T-cell (primary cell): Measurements from ENCODE around the gene SDK1. TPM values are rescaled to one million over a fixed set of nuclear protein-coding genes. Genes with fewer than 3 reads are reported as not detected.

Source experiments
- ATAC-seq, 4 experiments: fragments of 200-7000 bp in 3 of 4; fragments of 150-1000 bp in 1 of 4; cut with Tn5 transposase; replicated peaks in 1 of 4; 1 replicate in 3 of 4; 2 replicates in 1 of 4; pipeline ENCODE4 v1.10.0; 2021; ENCODE audit warnings: moderate library complexity in 3 of 4, mild to moderate bottlenecking in 2 of 4, moderate number of reproducible peaks in 1 of 4
- CTCF ChIA-PET, 2 donors: fragments of 300-600 bp; sonication (Branson Sonifier 250); formaldehyde crosslinking; loops; one replicate each; lab custom pipeline; 2022; ENCODE audit warnings: antibody characterized with exemption in 2 of 2; lab: Charles Lee
- POLR2A ChIA-PET, 2 donors: fragments of 300-600 bp; sonication (Branson Sonifier 250); formaldehyde crosslinking; loops; one replicate each; lab custom pipeline; 2022; ENCODE audit warnings: antibody characterized with exemption in 2 of 2; lab: Charles Lee
- DNase-seq, 35 experiments: peaks; one replicate each; pipeline versions ENCODE4 v3.0.0 to v3.0.0-alpha.2; 2013 to 2023
- H3K27ac ChIP-seq: one replicate; pipeline ENCODE4 v1.5.1; 2013; ENCODE audit warnings: low read length
- H3K27me3 ChIP-seq, 2 experiments: replicated peaks in 1 of 2; 1 replicate in 1 of 2; 2 replicates in 1 of 2; pipeline versions ENCODE4 v1.6.1 to v1.7.0; 2013; ENCODE audit warnings: low read length in 1 of 2, mixed read lengths in 1 of 2; ENCODE audit not compliant: control insufficient read depth in 2 of 2, insufficient read depth in 2 of 2; ENCODE audit errors: extremely low read depth in 1 of 2
- H3K36me3 ChIP-seq, 2 donors: 1 replicate in 1 of 2; 2 replicates in 1 of 2; pipeline versions ENCODE4 v1.6.1 to v1.7.0; 2013; ENCODE audit warnings: low read length in 1 of 2; ENCODE audit not compliant: control insufficient read depth in 2 of 2, insufficient read depth in 1 of 2; ENCODE audit errors: extremely low read depth in 1 of 2
- H3K4me1 ChIP-seq, 2 experiments: 1 replicate in 1 of 2; 2 replicates in 1 of 2; pipeline versions ENCODE4 v1.6.1 to v1.7.0; 2013; ENCODE audit warnings: low read length in 2 of 2, mixed read lengths in 1 of 2; ENCODE audit not compliant: insufficient read depth in 2 of 2, control insufficient read depth in 1 of 2; ENCODE audit errors: extremely low read depth in 1 of 2
- H3K4me3 ChIP-seq, 2 donors: 1 replicate in 1 of 2; 2 replicates in 1 of 2; pipeline versions ENCODE4 v1.5.1 to v1.7.0; 2013; ENCODE audit warnings: mild to moderate bottlenecking in 2 of 2, low read length in 1 of 2, moderate library complexity in 1 of 2; ENCODE audit not compliant: control insufficient read depth in 1 of 2; ENCODE audit errors: extremely low read depth in 1 of 2
- H3K9me3 ChIP-seq: 2 replicates; pipeline ENCODE4 v1.7.0; 2013
- H3K27ac Mint-ChIP-seq, 2 donors: one replicate each; pipeline ENCODE4 v1.8.0; 2020 to 2021; ENCODE audit warnings: mild to moderate bottlenecking in 2 of 2, mixed read lengths in 2 of 2
- H3K27me3 Mint-ChIP-seq, 2 donors: one replicate each; pipeline ENCODE4 v1.8.0; 2021 to 2022; ENCODE audit warnings: mixed read lengths in 2 of 2
- H3K36me3 Mint-ChIP-seq: one replicate; pipeline ENCODE4 v1.8.0; 2021; ENCODE audit warnings: mixed read lengths
- H3K4me1 Mint-ChIP-seq, 3 donors: one replicate each; pipeline ENCODE4 v1.8.0; 2020 to 2022; ENCODE audit warnings: mixed read lengths in 3 of 3, mild to moderate bottlenecking in 1 of 3
- H3K4me3 Mint-ChIP-seq, 3 donors: one replicate each; pipeline ENCODE4 v1.8.0; 2020 to 2022; ENCODE audit warnings: mild to moderate bottlenecking in 3 of 3, mixed read lengths in 3 of 3, moderate library complexity in 3 of 3
- H3K9me3 Mint-ChIP-seq, 3 donors: one replicate each; pipeline ENCODE4 v1.8.0; 2020 to 2022; ENCODE audit warnings: mixed read lengths in 3 of 3
- WGBS: methylation state at CpG from one replicate; pipeline ENCODE4 v1.1.5; 2013; ENCODE audit warnings: missing lambda C conversion rate; ENCODE audit not compliant: insufficient coverage; 5-methylcytosine and 5-hydroxymethylcytosine counted together
- total RNA-seq, 35 experiments: library from RNA in 6 of 35; stranded (reverse) in 6 of 35; fragments of 120-200 nt in 1 of 35; gene quantifications; one replicate each; pipeline versions ENCODE4 v1.2.1 to v1.2.4 and lab custom pipeline; 2013 to 2026

Gene SDK1
- total RNA-seq, 5 donors from 2014 or later (not counting 1 experiment from before 2014, with no cell fraction given): 0.47 to 1.7 (median 0.63) TPM

DNA sequence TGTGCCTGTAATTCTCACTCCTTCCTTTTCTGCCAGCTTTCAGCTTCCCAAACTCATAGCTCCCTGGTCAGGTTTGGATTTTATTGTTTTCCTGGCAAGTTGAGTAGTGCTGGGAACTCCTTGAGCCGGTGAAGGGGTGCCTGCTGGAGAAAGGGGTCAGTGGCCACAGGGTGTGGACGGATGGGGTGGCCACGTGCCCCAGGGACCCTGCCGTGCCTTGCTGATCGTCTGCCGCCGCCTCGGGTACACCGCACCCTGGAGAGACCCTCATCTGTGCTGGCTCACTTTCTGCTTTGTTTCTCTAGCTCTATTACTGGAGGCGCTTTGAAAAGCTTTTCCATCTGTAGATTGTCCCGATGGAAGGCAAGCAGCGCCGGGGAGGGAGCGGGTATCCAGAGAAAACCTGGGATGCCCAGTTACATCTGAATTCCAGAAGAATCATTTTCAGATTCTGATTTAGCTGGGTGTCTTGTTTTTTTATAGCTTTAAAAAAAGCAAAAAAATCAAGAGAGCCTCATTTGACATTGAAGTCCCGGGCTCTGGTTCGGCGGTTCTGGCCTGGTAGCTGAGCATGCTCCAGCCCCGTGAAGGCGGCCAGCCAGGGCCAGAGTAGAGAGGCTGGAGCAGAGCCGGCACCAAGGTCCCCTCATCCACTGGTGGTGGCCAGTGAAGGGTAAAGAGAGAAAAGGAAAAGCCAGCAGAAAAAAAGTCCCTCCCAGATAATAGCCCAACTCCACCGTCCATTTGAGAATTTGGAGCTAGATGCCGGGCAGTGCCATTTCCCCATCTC lies 870.1 kb downstream of the SDK1 start:
- H3K4me3 ChIP-seq: no peak overlapping the region
- ChIA-PET CTCF (no interaction called here), POLR2A (no interaction called here)
- Mint-ChIP-seq H3K27ac (no peak overlapping the region), H3K27me3 (no peaks in the 10 kb centered on the region), H3K36me3 (no peaks in the 10 kb centered on the region), H3K4me3 (no peak overlapping the region), H3K4me1 (no peaks in the 10 kb centered on the region), H3K9me3 (no peaks in the 10 kb centered on the region)
- ATAC-seq (no peak), DNase-seq (no peak)
- no peaks in the 10 kb centered on the region for H3K4me1 ChIP-seq
- WGBS: 87% methylated on average over 19 of the region's 22 CpGs
- no peaks in the 10 kb centered on the region for H3K36me3 ChIP-seq
- H3K9me3 ChIP-seq: no peaks in the 10 kb centered on the region
- peaks cover 0 to 2% of the 10 kb centered on the region in 2 experiments for H3K27me3 ChIP-seq
- H3K27ac ChIP-seq: no peak overlapping the region

DNA sequence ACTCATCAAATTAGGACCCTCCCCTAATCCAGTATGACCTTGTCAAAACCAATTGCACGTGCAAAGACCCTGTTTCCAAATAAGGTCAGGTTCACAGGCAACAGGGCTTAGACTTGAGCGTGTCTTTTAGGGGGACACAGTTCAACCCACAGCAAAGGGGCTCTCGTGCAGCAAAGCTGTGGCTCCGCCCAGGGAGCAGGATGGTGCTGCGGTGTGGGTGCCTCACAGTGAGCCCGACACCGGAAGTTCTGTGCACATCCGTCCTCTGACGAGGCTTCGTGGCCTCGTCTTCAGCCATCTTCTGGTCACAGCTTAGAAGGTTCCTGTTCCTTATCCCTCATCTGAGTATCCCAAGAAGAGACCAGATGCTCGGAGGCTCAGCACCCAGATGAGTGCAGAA lies 871.8 kb downstream of the SDK1 start:
- Mint-ChIP-seq H3K27me3 (no peaks in the 10 kb centered on the region), H3K4me3 (no peak overlapping the region), H3K4me1 (no peaks in the 10 kb centered on the region), H3K36me3 (no peaks in the 10 kb centered on the region), H3K9me3 (no peaks in the 10 kb centered on the region), H3K27ac (no peak overlapping the region)
- Histone ChIP-seq H3K36me3 (no peaks in the 10 kb centered on the region), H3K4me3 (no peak overlapping the region), H3K9me3 (no peaks in the 10 kb centered on the region), H3K27me3 (peaks cover 0 to 2% of the 10 kb centered on the region in 2 experiments), H3K4me1 (no peaks in the 10 kb centered on the region), H3K27ac (no peak overlapping the region)
- DNase-seq: no peak
- CTCF ChIA-PET: no interaction called here
- ATAC-seq: no peak
- 86% methylated on average over 12 of the region's 12 CpGs for WGBS
- POLR2A ChIA-PET: no interaction called here

DNA sequence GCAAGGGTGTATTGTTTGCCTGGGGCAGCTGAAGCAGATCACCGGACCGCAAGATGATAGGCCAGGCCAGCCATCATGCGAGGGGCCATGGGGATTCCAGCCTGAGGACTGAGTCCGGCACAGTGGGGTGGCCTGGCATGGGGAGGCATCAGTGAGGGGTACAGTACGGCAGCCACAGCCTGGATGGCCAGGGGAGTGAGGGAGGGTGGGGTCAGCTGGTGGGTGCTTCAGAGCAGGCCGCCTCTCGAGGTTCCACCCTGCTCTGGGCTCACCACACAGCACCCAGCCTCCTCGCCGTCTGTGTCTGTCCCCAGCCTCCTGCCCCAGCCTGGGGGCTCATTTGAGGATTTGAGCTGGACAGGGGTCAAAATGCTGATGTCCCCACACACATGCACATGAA lies 872.6 kb downstream of the SDK1 start:
- no peak overlapping the region for H3K4me3 ChIP-seq
- DNase-seq (no peak), ATAC-seq (no peak)
- ChIA-PET CTCF (no interaction called here), POLR2A (no interaction called here)
- no peaks in the 10 kb centered on the region for H3K27me3 ChIP-seq
- no peaks in the 10 kb centered on the region for H3K36me3 ChIP-seq
- Mint-ChIP-seq H3K27me3 (no peaks in the 10 kb centered on the region), H3K9me3 (no peaks in the 10 kb centered on the region), H3K36me3 (no peaks in the 10 kb centered on the region), H3K4me1 (no peaks in the 10 kb centered on the region), H3K4me3 (no peak overlapping the region), H3K27ac (no peak overlapping the region)
- no peaks in the 10 kb centered on the region for H3K9me3 ChIP-seq
- no peak overlapping the region for H3K27ac ChIP-seq
- 98% methylated on average over 6 of the region's 9 CpGs for WGBS
- no peaks in the 10 kb centered on the region for H3K4me1 ChIP-seq

DNA sequence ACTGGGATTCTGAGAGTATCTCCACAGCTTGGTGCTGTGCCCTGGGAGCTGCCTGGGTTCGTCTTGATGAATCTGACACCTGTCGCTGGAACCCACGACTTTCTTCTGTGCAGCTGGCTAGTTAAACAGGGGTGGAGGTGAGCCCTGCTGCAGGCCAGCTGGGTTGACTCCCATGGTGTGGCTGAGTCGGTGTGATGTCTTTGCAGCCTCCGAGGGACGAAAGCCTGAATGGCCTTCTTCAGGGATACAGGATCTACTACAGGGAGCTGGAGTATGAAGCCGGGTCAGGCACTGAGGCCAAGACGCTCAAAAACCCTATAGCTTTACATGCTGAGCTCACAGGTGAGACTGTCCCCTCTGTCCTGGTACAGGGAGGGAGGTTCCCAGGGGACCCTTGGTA lies 873.0 kb downstream of the SDK1 start:
- DNase-seq (no peak), ATAC-seq (no peak)
- ChIA-PET POLR2A (no interaction called here), CTCF (no interaction called here)
- H3K4me3 Mint-ChIP-seq: no peak overlapping the region
- no peak overlapping the region for H3K4me3 ChIP-seq
- no peaks in the 10 kb centered on the region for H3K4me1 Mint-ChIP-seq
- no peaks in the 10 kb centered on the region for H3K27me3 ChIP-seq
- no peaks in the 10 kb centered on the region for H3K9me3 ChIP-seq
- no peaks in the 10 kb centered on the region for H3K4me1 ChIP-seq
- no peak overlapping the region for H3K27ac Mint-ChIP-seq
- no peaks in the 10 kb centered on the region for H3K9me3 Mint-ChIP-seq
- no peaks in the 10 kb centered on the region for H3K27me3 Mint-ChIP-seq
- WGBS: 84% methylated on average over 8 of the region's 8 CpGs
- no peak overlapping the region for H3K27ac ChIP-seq
- no peaks in the 10 kb centered on the region for H3K36me3 ChIP-seq
- H3K36me3 Mint-ChIP-seq: no peaks in the 10 kb centered on the region

DNA sequence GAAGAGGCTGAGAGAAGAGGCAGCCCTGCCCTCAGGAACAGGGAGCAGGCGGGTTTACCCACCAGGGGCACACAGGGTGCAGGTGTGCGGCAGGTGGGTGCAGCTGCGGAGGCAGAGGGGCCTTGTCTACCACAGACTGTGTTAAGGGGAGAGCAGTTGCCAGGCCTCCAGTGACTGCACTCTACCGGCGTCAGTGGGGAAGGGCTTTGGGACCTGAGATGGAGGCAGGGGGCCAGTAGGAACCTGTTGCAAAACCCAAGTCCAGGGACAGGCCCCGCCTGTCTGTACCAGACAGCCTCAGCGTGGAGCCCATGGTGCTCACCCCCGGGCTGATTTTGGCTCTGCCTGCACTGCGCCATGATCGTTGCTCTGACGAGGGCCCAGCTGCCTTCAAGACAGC lies 873.4 kb downstream of the SDK1 start:
- Mint-ChIP-seq H3K27ac (no peak overlapping the region), H3K9me3 (no peaks in the 10 kb centered on the region), H3K4me3 (no peak overlapping the region), H3K36me3 (no peaks in the 10 kb centered on the region), H3K4me1 (no peaks in the 10 kb centered on the region), H3K27me3 (no peaks in the 10 kb centered on the region)
- no peak for ATAC-seq
- Histone ChIP-seq H3K27me3 (no peaks in the 10 kb centered on the region), H3K9me3 (no peaks in the 10 kb centered on the region), H3K27ac (no peak overlapping the region), H3K36me3 (no peaks in the 10 kb centered on the region), H3K4me1 (no peaks in the 10 kb centered on the region), H3K4me3 (no peak overlapping the region)
- no peak for DNase-seq
- ChIA-PET CTCF (no interaction called here), POLR2A (no interaction called here)
- 89% methylated on average over 7 of the region's 11 CpGs for WGBS

DNA sequence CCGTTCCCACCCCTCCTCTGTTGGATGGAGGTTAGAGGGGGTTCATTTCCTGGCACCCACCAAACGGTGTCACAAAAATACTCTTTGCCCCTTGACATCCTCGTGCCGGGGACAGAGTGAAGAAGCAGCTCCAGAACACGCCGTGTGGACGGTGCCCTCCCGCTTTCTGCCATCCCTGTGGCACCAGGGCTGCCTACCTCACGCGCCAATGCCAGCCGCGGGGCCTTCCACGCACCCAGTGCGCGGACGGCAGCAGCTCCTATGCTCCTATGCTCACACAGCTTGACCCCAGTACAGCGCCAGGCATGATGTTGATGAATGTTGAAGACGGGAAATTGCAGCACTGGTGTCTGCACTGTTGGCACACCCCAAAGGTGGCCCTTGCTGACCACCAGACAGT lies 873.8 kb downstream of the SDK1 start:
- Mint-ChIP-seq H3K27me3 (no peaks in the 10 kb centered on the region), H3K36me3 (no peaks in the 10 kb centered on the region), H3K9me3 (no peaks in the 10 kb centered on the region), H3K4me1 (no peaks in the 10 kb centered on the region), H3K4me3 (no peak overlapping the region), H3K27ac (no peak overlapping the region)
- Histone ChIP-seq H3K4me1 (no peaks in the 10 kb centered on the region), H3K27ac (no peak overlapping the region), H3K9me3 (no peaks in the 10 kb centered on the region), H3K36me3 (no peaks in the 10 kb centered on the region), H3K4me3 (no peak overlapping the region), H3K27me3 (no peaks in the 10 kb centered on the region)
- POLR2A ChIA-PET: no interaction called here
- CTCF ChIA-PET: no interaction called here
- DNase-seq (no peak), ATAC-seq (no peak)
- 96% methylated on average over 17 of the region's 18 CpGs for WGBS
